Activated CD4-positive, alpha-beta T cell treated with anti-CD3 and anti-CD28 coated beads, Interleukin-2, amount 50 U/mL, for 4 hours (primary cell): Measurements from ENCODE around the gene SPNS2.
"Not testable (repeated sequence)": the region's sequence is repeated elsewhere in the genome, so short reads cannot be mapped to it uniquely, and the experiment has no call there.

Source experiments
- DNase-seq, 2 experiments: peaks; one replicate each; pipeline ENCODE4 v3.0.0-alpha.2; 2020

The SPNS2 gene

GRCh38 chr17:4574448-4575045 lies 75.9 kb downstream of the SPNS2 start:
- no peak for DNase-seq

DNA sequence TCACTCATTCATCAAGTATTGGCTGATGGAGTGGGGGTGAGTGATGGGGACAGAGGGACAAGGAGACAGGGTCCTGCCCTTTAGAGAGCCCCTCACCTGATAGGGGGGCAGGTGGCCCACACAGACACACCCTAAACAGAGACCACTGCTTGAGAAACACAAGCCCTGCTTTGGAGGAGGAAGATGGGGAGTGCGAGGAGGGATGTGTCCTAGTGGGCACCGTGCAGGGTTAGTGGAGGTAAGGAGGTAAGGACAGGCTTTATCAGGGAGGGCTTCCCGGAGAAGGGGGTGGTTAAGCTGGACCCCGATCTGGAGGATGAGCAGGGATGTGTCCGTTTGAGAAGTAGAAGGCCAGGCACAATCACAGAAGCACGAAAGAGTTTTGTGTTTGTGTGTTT lies 77.5 kb downstream of the SPNS2 start:
- no peak for DNase-seq

DNA sequence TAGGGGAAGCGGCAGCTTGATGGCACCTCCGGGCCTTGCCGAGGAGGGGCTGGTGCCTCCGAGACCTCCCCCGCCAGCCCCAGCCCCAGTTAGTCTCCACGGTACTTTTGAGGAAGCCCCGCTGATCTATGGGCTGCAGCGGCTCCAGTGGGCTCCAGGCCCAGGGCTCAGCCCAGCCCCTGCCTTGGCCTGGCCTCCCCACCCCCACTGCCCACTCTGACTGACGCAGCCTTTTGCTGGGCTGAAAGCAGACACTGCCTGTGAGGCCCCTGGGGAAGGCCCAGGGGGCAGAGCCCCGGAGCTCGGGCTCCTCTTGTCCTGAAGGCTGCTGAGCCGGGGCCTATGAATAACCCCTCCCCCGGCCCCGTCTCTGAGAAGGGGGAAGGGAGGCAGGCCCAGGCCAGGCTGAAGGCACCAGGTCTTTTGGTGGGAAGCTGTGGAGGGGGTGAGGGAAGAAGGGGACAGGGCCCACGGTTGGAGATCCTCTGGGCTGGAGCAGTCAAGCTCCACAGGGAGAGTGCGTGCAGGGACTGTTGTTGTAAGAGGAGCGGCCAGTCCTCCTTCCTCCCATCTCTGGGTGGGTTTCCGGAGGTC lies 78.1 kb downstream of the SPNS2 start:
- no peak for DNase-seq

DNA sequence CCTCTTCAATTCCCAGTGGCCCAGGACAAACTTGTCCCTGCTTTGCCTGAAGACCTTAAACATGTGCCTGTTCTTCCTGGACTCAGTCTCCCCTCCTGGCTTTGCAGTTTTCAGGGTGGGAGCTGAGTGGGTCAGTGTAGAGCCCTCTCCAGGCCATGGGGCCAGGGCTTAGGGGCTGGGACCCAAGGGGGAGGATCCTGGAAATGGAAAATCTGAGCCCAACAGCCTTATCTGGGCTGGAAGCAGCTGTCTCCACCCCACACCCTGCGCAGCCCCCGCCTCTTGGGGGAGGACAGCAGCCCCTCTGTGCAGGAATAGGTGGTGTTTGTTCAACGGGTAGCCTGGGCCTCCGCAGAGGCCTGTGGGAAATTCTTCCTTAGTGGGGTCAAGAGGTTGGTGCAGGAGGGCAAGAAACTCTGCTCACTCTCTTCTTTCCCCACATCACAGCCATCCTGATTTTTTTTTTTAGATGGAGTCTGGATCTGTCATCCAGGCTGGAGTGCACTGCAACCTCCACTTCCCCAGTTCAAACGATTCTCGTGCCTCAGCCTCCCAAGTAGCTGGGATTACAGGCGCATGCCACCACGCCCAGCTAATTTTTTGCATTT lies 78.8 kb downstream of the SPNS2 start:
- DNase-seq, result no peak

DNA sequence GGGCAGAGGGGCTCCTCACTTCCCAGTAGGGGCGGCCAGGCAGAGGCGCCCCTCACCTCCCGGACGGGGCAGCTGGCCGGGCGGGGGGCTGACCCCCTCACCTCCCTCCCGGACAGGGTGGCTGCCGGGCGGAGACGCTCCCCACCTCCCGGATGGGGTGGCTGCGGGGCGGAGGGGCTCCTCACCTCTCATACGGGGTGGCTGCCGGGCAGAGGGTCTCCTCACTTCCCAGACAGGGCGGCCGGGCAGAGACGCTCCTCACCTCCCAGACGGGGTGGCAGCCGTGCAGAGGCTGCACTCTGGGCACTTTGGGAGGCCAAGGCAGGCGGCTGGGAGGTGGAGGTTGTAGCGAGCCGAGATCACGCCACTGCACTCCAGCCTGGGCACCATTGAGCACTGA lies 79.7 kb downstream of the SPNS2 start:
- DNase-seq, result not testable (repeated sequence)

- DNase-seq, result no peak
These were observed 81.0 kb downstream of the SPNS2 start for GRCh38 chr17:4579678-4580077.

DNA sequence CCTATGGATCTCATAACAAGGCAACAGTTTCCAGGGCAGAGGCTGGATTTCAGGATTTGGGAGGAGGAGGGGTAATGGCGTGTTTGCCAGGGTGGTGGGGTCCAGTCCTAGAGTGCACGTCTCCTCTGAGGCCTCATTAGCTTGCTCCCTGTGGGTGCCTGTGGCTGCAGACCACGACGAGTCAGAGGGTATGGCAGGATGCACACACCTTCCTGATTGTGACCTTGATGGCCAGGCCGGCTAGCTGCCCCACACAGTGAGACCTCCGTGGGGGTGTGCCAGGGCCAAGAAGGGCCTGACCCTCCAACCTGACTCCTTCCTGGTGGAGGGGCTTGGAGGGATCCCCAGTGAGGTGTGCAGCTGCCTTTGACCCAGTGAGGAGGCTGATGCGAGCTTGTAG lies 81.6 kb downstream of the SPNS2 start:
- no peak for DNase-seq

- DNase-seq, result no peak
These were observed 83.4 kb downstream of the SPNS2 start for GRCh38 chr17:4582101-4582501.

DNA sequence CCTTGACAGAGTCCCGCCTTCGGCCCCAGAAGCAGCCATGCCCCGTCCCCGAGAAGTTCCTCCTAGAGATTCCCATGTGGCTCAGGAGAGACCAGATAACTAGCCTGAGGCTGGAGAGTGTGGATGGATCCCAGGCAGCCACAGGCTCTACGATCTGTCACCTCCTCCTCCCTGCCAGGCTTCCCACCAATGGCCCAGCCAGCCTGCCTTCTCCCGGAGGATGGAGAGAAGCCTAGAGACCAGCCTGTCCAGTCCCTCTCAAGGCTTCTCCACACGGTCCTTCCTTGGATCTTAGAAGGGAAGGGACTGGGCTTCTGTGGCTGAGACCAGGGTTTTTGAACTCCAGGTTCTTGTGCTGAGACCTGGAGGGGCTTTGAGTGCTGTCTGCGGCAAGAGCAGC lies 84.0 kb downstream of the SPNS2 start:
- no peak for DNase-seq

DNA sequence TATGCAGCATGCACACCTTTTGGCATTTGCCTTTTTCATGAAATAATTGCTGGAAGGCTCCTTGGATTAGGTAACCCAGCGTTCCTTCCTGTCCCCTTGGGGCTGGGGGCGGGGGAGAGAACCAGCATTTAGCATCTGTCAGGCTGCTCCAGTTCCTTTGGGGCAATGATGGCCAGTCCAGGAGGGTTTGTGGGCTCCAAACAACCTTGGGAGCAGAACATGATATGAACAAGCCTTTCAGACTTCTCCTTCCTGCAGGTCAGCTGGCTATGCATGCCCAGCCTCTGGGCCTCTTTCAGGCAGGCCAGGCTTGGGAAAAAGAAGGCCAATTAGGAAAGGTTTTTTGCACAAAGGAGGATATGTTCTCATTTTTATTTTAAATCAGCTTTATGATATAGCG lies 84.5 kb downstream of the SPNS2 start:
- DNase-seq, result no peak

DNA sequence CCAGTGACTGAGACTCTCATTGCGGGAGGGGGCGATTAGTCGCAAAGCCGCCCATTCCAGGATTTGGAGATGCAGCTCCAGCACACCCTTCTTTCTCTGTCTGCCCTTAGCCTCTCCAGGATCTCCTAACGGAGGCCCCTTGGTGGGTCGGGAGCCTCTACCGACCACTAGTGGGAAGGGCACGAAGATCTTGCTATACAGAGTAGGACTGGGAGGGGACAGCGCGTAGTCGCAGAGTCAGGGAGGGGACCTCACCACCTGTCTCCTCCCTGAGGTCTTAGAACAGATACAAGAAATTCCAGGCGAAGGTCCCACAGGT lies 85.1 kb downstream of the SPNS2 start:
- no peak for DNase-seq

DNA sequence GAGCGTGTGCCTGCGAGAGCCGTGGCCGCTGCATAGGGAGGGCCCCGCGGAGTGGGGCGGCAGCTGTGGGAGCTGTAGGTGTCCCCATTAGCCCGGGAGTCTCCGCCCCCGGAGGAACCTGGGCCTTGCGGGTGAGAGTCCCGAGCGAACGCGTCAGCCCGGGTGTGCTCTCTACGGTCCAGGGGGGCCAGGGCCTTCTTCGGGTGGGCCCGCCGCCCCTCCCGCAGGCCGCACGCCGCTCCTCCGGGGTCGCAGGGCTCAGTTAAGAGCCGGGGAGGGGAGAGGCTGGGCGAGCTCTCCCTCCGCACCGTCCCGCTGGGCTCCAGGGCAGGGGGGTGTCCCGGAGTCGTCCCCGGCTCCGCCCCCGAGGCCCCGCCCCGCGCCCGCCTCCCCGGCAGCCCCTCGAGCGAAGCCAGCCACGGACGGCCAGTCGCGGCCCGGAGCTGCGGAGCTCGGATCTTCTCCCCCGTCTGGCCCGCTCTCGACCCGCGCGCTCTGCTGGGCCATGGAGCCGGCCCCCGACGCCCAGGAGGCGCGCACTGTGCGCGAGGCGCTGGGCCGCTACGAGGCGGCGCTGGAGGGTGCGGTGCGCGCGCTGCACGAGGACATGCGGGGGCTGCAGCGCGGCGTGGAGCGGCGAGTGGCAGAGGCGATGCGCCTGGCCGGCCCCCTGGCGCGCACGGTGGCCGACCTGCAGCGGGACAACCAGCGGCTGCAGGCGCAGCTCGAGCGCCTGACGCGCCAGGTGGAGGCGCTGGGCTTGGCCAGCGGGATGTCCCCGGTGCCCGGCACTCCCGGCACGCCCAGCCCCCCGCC lies 85.6 kb downstream of the SPNS2 start, which contains the start of gene SMTNL2:
TSS of gene SMTNL2 (plus strand) at position 429 of the 816 bp plus-strand sequence. CDS start at position 506, 77 bp downstream.
- no peak for DNase-seq

DNA sequence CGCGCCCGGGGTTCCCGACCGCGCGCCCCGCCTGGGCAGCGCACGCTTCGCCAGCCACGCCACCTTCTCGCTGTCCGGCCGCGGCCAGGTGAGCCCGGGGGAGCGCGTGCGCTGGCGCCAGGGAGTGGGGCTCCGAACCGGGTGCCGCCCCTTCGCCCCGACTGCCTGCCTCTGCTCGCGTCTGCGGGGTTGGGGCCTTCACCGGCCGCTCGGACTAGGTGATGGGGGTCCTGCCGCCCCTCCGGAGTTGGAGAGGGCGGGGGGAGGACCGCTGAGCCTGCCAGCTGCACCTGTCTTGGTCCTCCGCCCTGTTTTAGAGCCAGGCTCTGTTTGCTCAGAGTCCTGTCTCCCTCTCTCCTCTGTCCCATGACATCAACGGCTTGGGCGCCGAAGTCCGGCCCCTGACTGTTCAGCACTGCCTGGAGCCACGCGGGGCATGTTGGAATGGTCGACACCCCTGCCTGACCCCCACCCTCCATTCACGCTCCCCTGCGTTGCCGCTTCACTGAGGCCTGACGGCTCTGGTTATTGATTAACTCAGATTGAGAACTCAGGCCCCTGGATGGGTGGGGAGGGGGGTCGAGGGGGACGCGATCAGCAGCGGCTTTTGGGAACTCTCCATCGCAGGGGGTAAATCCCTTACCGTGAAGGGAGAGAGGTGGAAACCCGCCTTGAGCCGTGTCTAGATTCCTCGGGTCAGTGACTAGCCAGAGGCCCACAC lies 86.4 kb downstream of the SPNS2 start:
- DNase-seq, result no peak

GRCh38 chr17:4585638-4585994 lies 86.9 kb downstream of the SPNS2 start:
- DNase-seq, result no peak

GRCh38 chr17:4586043-4586442 lies 87.4 kb downstream of the SPNS2 start:
- DNase-seq, result no peak

GRCh38 chr17:4587195-4587594 lies 88.5 kb downstream of the SPNS2 start:
- DNase-seq, result no peak

DNA sequence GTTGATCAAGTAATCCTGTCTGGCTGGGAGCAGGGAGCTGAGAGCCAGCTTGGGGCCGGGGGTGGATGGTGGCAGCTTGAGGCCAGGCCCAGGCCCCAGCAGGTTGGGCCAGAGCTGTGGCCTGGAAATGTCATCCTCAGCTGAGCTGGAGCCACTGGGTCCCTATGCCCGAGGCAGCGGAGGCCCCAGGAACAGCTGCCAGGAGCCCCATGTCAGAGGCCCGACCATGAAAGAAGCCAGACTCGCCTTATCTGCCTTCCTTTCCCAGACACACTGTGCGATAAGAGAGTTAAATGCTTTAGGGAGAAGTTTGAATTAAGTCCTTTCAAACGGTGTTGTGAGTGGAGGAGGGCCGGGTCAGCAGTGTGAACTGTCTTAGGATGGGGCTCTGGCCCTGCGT lies 89.1 kb downstream of the SPNS2 start:
- no peak for DNase-seq

GRCh38 chr17:4588391-4588790 lies 89.7 kb downstream of the SPNS2 start:
- no peak for DNase-seq
